ENCODE measurements around the gene POLR2E. TPM values are rescaled to one million over a fixed set of nuclear protein-coding genes. Genes with fewer than 3 reads are reported as not detected.

The POLR2E gene
- total and polyA plus RNA-seq, 7 donors, result 82.0 to 203 (median 124) TPM

DNA sequence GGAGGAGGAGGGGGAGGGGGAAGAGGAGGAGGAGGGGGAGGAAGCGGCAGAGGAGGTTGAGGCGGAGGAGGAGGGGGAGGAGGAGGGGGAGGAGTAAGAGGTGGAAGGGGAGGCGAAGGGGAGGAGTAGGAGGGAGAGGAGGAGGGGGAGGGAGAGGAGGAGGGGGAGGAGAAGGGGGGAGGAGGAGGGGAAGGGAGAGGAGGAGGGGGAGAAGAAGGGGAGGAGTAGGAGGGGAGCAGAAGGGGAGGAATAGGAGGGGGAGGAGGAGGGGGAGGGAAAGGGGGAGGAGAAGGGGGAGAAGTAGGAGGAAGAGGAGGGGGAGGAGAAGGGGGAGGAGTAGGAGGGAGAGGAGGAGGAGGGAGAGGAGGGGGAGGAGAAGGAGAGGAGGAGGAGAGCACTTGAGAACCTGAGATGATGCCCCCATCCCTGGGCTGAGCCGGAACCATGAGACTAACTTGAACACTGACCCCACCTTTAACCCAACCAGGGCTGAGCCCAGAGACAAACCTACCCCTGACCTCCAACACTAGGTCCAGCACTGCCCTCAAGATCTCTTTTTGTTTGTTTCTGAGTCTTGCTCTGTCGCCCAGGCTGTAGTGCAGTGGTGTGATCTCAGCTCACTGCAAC lies 42.7 kb downstream of the POLR2E start:
- Histone ChIP-seq H3K27ac (no peak overlapping the region), H3K27me3 (no peaks in the 10 kb centered on the region), H3K4me1 (no peaks in the 10 kb centered on the region), H3K36me3 (no peaks in the 10 kb centered on the region), H3K9me3 (peaks cover 0 to 16% (median 8%) of the 10 kb centered on the region in 4 donors), H3K4me3 (no peak overlapping the region)
- WGBS, 2 donors, result 72 to 75% methylated on average over 5 of the region's 5 CpGs
- DNase-seq, result no peak
- intact Hi-C loops (cut with DNase I), result no loop called here
- no peak for TF ChIP-seq POLR2AphosphoS5 (IDR thresholded peaks at IDR 0.05)
- TF ChIP-seq POLR2A (IDR thresholded peaks at IDR 0.05), result no peak
- TF ChIP-seq, protein P1, sequence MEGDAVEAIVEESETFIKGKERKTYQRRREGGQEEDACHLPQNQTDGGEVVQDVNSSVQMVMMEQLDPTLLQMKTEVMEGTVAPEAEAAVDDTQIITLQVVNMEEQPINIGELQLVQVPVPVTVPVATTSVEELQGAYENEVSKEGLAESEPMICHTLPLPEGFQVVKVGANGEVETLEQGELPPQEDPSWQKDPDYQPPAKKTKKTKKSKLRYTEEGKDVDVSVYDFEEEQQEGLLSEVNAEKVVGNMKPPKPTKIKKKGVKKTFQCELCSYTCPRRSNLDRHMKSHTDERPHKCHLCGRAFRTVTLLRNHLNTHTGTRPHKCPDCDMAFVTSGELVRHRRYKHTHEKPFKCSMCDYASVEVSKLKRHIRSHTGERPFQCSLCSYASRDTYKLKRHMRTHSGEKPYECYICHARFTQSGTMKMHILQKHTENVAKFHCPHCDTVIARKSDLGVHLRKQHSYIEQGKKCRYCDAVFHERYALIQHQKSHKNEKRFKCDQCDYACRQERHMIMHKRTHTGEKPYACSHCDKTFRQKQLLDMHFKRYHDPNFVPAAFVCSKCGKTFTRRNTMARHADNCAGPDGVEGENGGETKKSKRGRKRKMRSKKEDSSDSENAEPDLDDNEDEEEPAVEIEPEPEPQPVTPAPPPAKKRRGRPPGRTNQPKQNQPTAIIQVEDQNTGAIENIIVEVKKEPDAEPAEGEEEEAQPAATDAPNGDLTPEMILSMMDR (IDR thresholded peaks at IDR 0.05), result no peak
- TF ChIP-seq EP300 (IDR thresholded peaks at IDR 0.05), result no peak

DNA sequence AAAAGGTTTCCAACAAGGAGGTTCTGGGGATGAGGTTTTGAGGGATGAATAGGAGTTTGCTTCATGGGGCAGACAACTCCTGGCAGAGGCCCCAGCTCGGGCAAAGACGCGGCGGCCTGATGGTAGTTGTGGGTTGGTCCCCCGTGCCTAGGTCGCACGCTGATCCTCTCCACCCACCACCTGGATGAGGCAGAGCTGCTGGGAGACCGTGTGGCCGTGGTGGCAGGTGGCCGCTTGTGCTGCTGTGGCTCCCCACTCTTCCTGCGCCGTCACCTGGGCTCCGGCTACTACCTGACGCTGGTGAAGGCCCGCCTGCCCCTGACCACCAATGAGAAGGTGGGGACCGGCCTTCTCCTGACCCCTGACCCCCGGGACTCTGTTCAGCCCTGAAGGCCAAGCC lies 43.4 kb downstream of the POLR2E start:
- H3K9me3 ChIP-seq, result peaks cover 0 to 10% (median under 1%) of the 10 kb centered on the region in 4 donors
- H3K4me1 ChIP-seq, result no peaks in the 10 kb centered on the region
- intact Hi-C loops (cut with DNase I), result no loop called here
- WGBS, 2 donors, result 85 to 93% methylated on average over 17 of the region's 17 CpGs
- H3K27me3 ChIP-seq, result no peaks in the 10 kb centered on the region
- TF ChIP-seq, protein P1 (IDR thresholded peaks at IDR 0.05), result no peak
- no peak for TF ChIP-seq POLR2A (IDR thresholded peaks at IDR 0.05)
- no peak for TF ChIP-seq POLR2AphosphoS5 (IDR thresholded peaks at IDR 0.05)
- TF ChIP-seq EP300 (IDR thresholded peaks at IDR 0.05), result no peak
- H3K27ac ChIP-seq, result no peak overlapping the region
- no peak overlapping the region for H3K4me3 ChIP-seq
- no peaks in the 10 kb centered on the region for H3K36me3 ChIP-seq
- DNase-seq, result no peak

GRCh38 chr19:1050989-1051788 lies 44.0 kb downstream of the POLR2E start:
- WGBS, 2 donors, result 89% methylated on average over 31 of the region's 31 CpGs
- DNase-seq, result no peak
- H3K4me3 ChIP-seq, result no peak overlapping the region
- H3K36me3 ChIP-seq, result no peaks in the 10 kb centered on the region
- no peaks in the 10 kb centered on the region for H3K27me3 ChIP-seq
- peaks cover 0 to 4% (median 0%) of the 10 kb centered on the region in 4 donors for H3K9me3 ChIP-seq
- TF ChIP-seq POLR2A (IDR thresholded peaks at IDR 0.05), result no peak
- TF ChIP-seq, protein P1 (IDR thresholded peaks at IDR 0.05), result no peak
- TF ChIP-seq EP300 (IDR thresholded peaks at IDR 0.05), result no peak
- TF ChIP-seq POLR2AphosphoS5 (IDR thresholded peaks at IDR 0.05), result no peak
- intact Hi-C loops (cut with DNase I), result no loop called here
- no peaks in the 10 kb centered on the region for H3K4me1 ChIP-seq
- no peak overlapping the region for H3K27ac ChIP-seq

GRCh38 chr19:1049800-1050199 lies 45.4 kb downstream of the POLR2E start:
- Histone ChIP-seq H3K9me3 (no peaks in the 10 kb centered on the region), H3K4me1 (no peaks in the 10 kb centered on the region), H3K36me3 (no peaks in the 10 kb centered on the region), H3K27me3 (no peaks in the 10 kb centered on the region), H3K27ac (no peak overlapping the region), H3K4me3 (no peak overlapping the region)
- intact Hi-C loops (cut with DNase I), result no loop called here
- WGBS, 2 donors, result 50 to 59% methylated on average over 11 of the region's 11 CpGs
- TF ChIP-seq, protein P1 (IDR thresholded peaks at IDR 0.05), result no peak
- no peak for TF ChIP-seq POLR2A (IDR thresholded peaks at IDR 0.05)
- TF ChIP-seq POLR2AphosphoS5 (IDR thresholded peaks at IDR 0.05), result no peak
- no peak for TF ChIP-seq EP300 (IDR thresholded peaks at IDR 0.05)
- no peak for DNase-seq

Measured in sigmoid colon (tissue), 7 donors.